Muscle layer of colon (tissue), 2 donors: Measurements from ENCODE around the gene DTNA.
"Not testable (repeated sequence)": the region's sequence is repeated elsewhere in the genome, so short reads cannot be mapped to it uniquely, and the experiment has no call there.

ENCODE experiments used
- H3K27ac ChIP-seq: one replicate; pipeline ENCODE4 v1.7.0; 2013; ENCODE audit warnings: low read depth, mild to moderate bottlenecking, low read length, moderate library complexity
- H3K27me3 ChIP-seq, 2 donors: one replicate each; pipeline ENCODE4 v1.7.0; 2013; ENCODE audit warnings: low read length in 2 of 2, mild to moderate bottlenecking in 2 of 2; ENCODE audit not compliant: insufficient read depth in 2 of 2, control insufficient read depth in 1 of 2
- H3K36me3 ChIP-seq: one replicate; pipeline ENCODE4 v1.7.0; 2013; ENCODE audit warnings: mild to moderate bottlenecking, low read length; ENCODE audit not compliant: insufficient read depth
- H3K4me1 ChIP-seq: one replicate; pipeline ENCODE4 v1.7.0; 2013; ENCODE audit warnings: mild to moderate bottlenecking, low read length; ENCODE audit not compliant: insufficient read depth
- H3K4me3 ChIP-seq, 2 donors: one replicate each; pipeline ENCODE4 v1.7.0; 2013; ENCODE audit warnings: low read length in 2 of 2, low read depth in 1 of 2, mild to moderate bottlenecking in 1 of 2, moderate library complexity in 1 of 2
- H3K9ac ChIP-seq: one replicate; pipeline ENCODE4 v1.7.0; 2013; ENCODE audit warnings: low read length
- H3K9me3 ChIP-seq: one replicate; pipeline ENCODE4 v1.7.0; 2013; ENCODE audit warnings: mild to moderate bottlenecking, low read length
- donor health status: abdominal sarcoma.
- donor health status: Adenocarcinoma of cecum.

The DTNA gene

GRCh38 chr18:34709750-34710441, at the start of gene DTNA:
TSS of gene DTNA (plus strand) at chr18:34710298. CDS start at chr18:34755977, 45,679 bp downstream.
- H3K4me1 ChIP-seq, result peaks cover 38% of the 10 kb centered on the region
- H3K9ac ChIP-seq, result peak within 1 kb of the TSS; percentile 22
- peak within 1 kb of the TSS; percentile 65 for H3K27ac ChIP-seq
- H3K36me3 ChIP-seq, result no peaks in the 10 kb centered on the region
- peak within 1 kb of the TSS; percentile 3 to 21 for H3K4me3 ChIP-seq
- H3K9me3 ChIP-seq, result no peaks in the 10 kb centered on the region
- H3K27me3 ChIP-seq, result no peaks in the 10 kb centered on the region

GRCh38 chr18:34660572-34660971, 49.5 kb upstream of the DTNA start:
- no peak overlapping the region for H3K9ac ChIP-seq
- no peaks in the 10 kb centered on the region for H3K9me3 ChIP-seq
- no peaks in the 10 kb centered on the region for H3K27me3 ChIP-seq
- H3K4me1 ChIP-seq, result peaks cover 28% of the 10 kb centered on the region
- H3K4me3 ChIP-seq, result no peak overlapping the region
- H3K27ac ChIP-seq, result no peak overlapping the region
- no peaks in the 10 kb centered on the region for H3K36me3 ChIP-seq

GRCh38 chr18:34661464-34662087, 48.5 kb upstream of the DTNA start:
- H3K4me3 ChIP-seq, result no peak overlapping the region
- H3K4me1 ChIP-seq, result peaks cover 28% of the 10 kb centered on the region
- H3K27ac ChIP-seq, result no peak overlapping the region
- H3K9ac ChIP-seq, result no peak overlapping the region
- no peaks in the 10 kb centered on the region for H3K27me3 ChIP-seq
- H3K36me3 ChIP-seq, result no peaks in the 10 kb centered on the region
- H3K9me3 ChIP-seq, result no peaks in the 10 kb centered on the region

- H3K9ac ChIP-seq, result no peak overlapping the region
- no peaks in the 10 kb centered on the region for H3K9me3 ChIP-seq
Observed at GRCh38 chr18:34676816-34677574, 33.1 kb upstream of the DTNA start.

GRCh38 chr18:34689750-34690149, 20.3 kb upstream of the DTNA start:
- H3K27me3 ChIP-seq, H3K36me3 ChIP-seq, H3K4me3 ChIP-seq: not testable (repeated sequence)

More at GRCh38 chr18:34676816-34677574, 33.1 kb upstream of the DTNA start:
- Histone ChIP-seq H3K27ac (no peak overlapping the region), H3K27me3 (no peaks in the 10 kb centered on the region), H3K36me3 (no peaks in the 10 kb centered on the region), H3K4me3 (no peak overlapping the region), H3K4me1 (no peaks in the 10 kb centered on the region)

GRCh38 chr18:34691614-34692013, 18.5 kb upstream of the DTNA start:
- Histone ChIP-seq H3K27me3 (no peaks in the 10 kb centered on the region), H3K9me3 (no peaks in the 10 kb centered on the region), H3K9ac (no peak overlapping the region), H3K4me1 (peaks cover 4% of the 10 kb centered on the region), H3K4me3 (no peak overlapping the region), H3K36me3 (no peaks in the 10 kb centered on the region), H3K27ac (no peak overlapping the region)

More at GRCh38 chr18:34689750-34690149, 20.3 kb upstream of the DTNA start:
- not testable (repeated sequence) for H3K9ac ChIP-seq, H3K4me1 ChIP-seq, H3K27ac ChIP-seq, H3K9me3 ChIP-seq

- no peaks in the 10 kb centered on the region for H3K27me3 ChIP-seq
- H3K4me3 ChIP-seq, result no peak overlapping the region
- peaks cover 4% of the 10 kb centered on the region for H3K4me1 ChIP-seq
- no peak overlapping the region for H3K27ac ChIP-seq
- H3K36me3 ChIP-seq, result no peaks in the 10 kb centered on the region
- no peaks in the 10 kb centered on the region for H3K9me3 ChIP-seq
- H3K9ac ChIP-seq, result no peak overlapping the region
Observed at GRCh38 chr18:34694591-34695165, 15.4 kb upstream of the DTNA start.

- no peaks in the 10 kb centered on the region for H3K9me3 ChIP-seq
- no peak overlapping the region for H3K9ac ChIP-seq
- H3K4me1 ChIP-seq, result peaks cover 4% of the 10 kb centered on the region
- H3K36me3 ChIP-seq, result no peaks in the 10 kb centered on the region
- H3K27ac ChIP-seq, result no peak overlapping the region
- H3K4me3 ChIP-seq, result no peak overlapping the region
- no peaks in the 10 kb centered on the region for H3K27me3 ChIP-seq
Observed at GRCh38 chr18:34695310-34695709, 14.8 kb upstream of the DTNA start.

GRCh38 chr18:34696671-34697070, 13.4 kb upstream of the DTNA start:
- Histone ChIP-seq H3K9me3 (no peaks in the 10 kb centered on the region), H3K27ac (no peak overlapping the region), H3K27me3 (no peaks in the 10 kb centered on the region), H3K36me3 (no peaks in the 10 kb centered on the region), H3K4me1 (peaks cover 11% of the 10 kb centered on the region), H3K4me3 (no peak overlapping the region), H3K9ac (no peak overlapping the region)

GRCh38 chr18:34697233-34697632, 12.9 kb upstream of the DTNA start:
- peaks cover 11% of the 10 kb centered on the region for H3K4me1 ChIP-seq
- no peak overlapping the region for H3K9ac ChIP-seq
- H3K27ac ChIP-seq, result no peak overlapping the region
- no peaks in the 10 kb centered on the region for H3K27me3 ChIP-seq
- H3K36me3 ChIP-seq, result no peaks in the 10 kb centered on the region
- no peaks in the 10 kb centered on the region for H3K9me3 ChIP-seq
- no peak overlapping the region for H3K4me3 ChIP-seq

- Histone ChIP-seq H3K9ac (no peak overlapping the region), H3K4me1 (peaks cover 11% of the 10 kb centered on the region), H3K4me3 (no peak overlapping the region), H3K27ac (no peak overlapping the region), H3K9me3 (no peaks in the 10 kb centered on the region), H3K36me3 (no peaks in the 10 kb centered on the region), H3K27me3 (no peaks in the 10 kb centered on the region)
Observed at GRCh38 chr18:34697891-34698290, 12.2 kb upstream of the DTNA start.
